ENCODE measurements around the gene ASB6.

GRCh38 chr9:129650680-129651235, 8.8 kb upstream of the ASB6 start:
- TF ChIP-seq ARNT (IDR thresholded peaks at IDR 0.05) (no peak), FOXM1 (IDR thresholded peaks at IDR 0.05; ENCODE audit: borderline replicate concordance) (no peak), NFRKB (IDR thresholded peaks at IDR 0.05) (no peak), BHLHE40 (IDR thresholded peaks at IDR 0.05; ENCODE audit: borderline replicate concordance) (no peak), TARDBP (IDR thresholded peaks at IDR 0.05) (no peak), SP1 (IDR thresholded peaks at IDR 0.05) (no peak), ZNF384 (IDR thresholded peaks at IDR 0.05) (no peak), HDGF (IDR thresholded peaks at IDR 0.05; ENCODE audit: borderline replicate concordance) (no peak), LEF1 (IDR thresholded peaks at IDR 0.05; ENCODE audit: borderline replicate concordance) (no peak), FOXK2 (IDR thresholded peaks at IDR 0.05) (no peak), CTBP1 (IDR thresholded peaks at IDR 0.05; ENCODE audit: borderline replicate concordance) (no peak), ELF4 (IDR thresholded peaks at IDR 0.05) (no peak), SUZ12 (IDR thresholded peaks at IDR 0.05) (no peak)
